NOMO-1 (cell line): Measurements from ENCODE around the gene ARHGAP15.
A peak's percentile ranks its signal among the peaks of the same experiment; 100 is the strongest.

Source experiments
- DNase-seq, 2 experiments: peaks; one replicate each; lab custom pipeline; 2025; ENCODE audit not compliant: unreplicated experiment in 2 of 2; lab: John Stamatoyannopoulos, UW

ARHGAP15 gene

DNA sequence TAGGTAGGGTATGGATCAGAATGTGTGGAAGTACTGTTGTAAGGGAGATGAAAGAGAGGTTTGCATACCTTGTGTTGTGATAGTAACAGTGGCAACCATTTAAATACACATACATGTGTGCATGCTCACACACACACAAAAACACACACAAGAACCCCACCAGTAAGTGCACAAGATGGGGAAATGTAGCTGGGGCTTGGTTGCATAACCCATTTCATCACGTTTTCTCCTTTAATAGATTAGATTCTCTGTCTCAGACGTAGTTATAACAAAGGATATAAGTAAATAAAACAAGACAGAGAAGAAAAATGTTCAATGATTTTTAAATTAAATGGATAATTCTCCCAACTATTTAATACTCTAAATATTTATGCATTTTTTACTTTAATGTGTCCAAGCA lies 13.4 kb downstream of the ARHGAP15 start:
- peak; percentile 46 to 58 for DNase-seq

DNA sequence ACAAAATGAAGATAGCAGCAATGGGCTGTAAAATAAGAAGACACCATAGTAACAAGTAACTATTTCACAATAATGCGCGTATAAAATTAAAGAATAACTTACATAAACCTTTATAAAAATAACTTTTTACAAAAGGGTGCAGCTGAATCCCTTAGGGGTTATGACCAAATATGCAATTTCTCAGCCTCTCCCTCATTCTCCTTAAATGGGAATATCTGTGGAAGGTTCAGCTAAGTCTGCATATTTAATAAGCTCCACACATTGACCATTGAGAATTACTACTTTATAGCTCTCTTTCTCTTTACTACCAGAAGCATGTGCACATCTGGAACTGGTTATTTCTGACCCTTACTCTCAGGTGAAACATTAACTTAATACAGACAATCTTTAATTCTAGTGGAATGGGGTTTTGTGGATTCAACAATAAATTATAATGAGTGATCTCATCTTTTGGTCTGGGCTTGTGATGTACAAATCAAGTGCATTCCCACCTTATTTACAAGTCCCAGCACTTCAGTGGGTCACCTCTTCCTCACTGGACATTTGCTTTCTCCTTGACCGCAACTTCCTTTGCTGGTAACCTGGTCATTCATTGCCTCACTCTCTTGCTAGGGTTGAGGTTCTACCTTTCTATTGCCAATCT lies 15.7 kb downstream of the ARHGAP15 start:
- DNase-seq = no peak

GRCh38 chr2:143146366-143146765 lies 17.1 kb downstream of the ARHGAP15 start:
- no peak for DNase-seq

DNA sequence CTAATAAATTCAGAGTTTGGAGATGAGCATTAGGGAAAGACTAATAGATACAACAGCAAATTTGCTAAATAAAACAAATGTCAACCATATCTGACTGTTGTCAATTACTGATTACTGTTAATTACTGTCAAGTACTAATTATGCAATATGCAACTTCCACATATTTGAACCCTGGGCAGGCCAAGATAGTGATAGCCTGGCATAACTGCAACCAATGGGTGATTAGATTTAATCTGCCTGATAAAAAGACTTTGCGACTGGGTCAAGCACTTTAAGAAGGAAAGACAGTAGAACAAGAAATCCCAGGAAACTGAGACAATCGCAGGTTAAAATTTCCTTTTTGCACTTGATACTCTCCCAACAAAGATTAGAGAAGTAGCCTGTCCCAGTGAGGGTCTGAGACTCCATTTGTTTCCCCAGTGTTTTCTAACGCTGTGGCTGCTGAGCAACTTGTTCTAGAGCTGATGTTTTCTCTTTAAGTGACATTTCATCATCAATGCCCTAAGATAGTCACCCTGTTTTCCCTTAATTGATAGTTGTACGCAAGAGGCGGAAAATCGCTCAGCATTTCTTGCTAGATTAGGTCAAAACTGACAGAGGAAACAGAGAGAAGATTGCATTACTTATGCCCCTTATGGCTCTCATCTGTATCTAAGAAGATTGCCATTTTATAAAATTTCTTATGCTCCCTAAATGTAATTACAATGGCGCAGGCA lies 17.8 kb downstream of the ARHGAP15 start:
- DNase-seq = peak; percentile 36 to 70

DNA sequence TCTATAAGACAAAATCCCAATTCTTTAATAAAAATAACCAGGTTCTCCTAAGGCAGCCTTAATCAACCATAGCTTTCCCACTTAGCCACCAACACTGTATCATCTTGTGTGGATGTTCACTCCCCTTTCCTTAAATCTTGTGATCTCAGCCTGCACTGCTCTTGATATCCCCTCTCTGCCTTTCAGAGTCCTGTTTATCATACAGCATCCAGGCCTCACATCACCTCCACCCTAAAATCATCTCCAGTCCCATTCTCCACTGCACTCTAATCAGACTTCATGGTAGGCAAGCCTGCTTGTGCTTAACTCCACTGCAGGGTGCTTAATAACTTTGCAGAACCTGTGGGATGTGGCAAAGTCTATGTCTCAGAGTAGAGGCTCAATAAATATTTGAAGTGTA lies 18.8 kb downstream of the ARHGAP15 start:
- no peak for DNase-seq

- DNase-seq = peak in 1 of 2 experiments; percentile 32
Observed at GRCh38 chr2:143148757-143149156, 19.5 kb downstream of the ARHGAP15 start.

DNA sequence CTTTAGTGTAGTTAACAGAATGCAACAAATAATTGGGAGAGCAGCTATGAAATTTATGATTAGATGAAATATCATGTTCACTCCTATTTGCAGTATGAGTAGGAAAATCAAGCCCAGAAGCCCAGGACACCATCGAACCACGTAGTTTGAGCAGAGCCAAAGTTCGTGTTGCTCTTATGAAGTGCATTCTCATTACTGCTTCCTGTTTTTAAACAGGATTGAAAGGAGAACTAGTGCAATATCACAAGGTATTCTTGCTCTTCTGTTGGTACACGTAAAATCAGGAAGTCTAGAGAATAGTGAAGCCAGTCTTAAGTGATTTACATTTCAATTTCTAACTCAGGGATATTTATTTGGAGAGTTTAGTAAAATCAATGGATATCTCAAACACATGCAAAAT lies 21.1 kb downstream of the ARHGAP15 start:
- DNase-seq = peak in 1 of 2 experiments; percentile 96

DNA sequence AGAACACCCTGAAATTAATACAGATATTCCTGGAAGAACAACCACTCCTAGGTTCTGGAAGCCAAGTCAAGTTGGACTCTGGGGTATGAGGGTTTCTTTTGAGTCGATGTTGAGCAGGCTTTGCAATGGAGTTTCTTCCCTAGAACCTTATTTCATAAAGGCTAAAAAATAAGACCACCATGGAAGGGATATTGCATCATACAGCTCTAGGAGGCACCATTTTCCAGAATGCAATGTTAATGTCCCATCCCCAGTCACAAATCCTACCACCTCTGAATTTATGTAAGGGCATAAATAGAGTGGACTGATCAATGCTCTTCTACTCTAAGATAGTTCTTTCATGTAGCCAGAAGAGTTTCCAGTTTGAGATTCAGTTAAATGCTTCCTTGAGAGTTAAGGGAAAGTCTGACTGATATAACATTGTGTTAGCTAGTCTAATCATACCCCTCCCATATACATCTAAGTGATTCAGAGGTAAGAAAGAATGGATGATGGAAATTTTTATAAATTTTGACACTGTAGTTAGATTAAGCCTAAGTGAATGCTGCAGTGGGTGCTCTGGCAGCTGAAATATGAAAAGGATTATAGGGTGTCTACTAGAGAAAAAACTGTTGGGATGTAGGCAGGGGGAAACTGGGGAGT lies 22.0 kb downstream of the ARHGAP15 start:
- no peak for DNase-seq

GRCh38 chr2:143152219-143152618 lies 23.0 kb downstream of the ARHGAP15 start:
- DNase-seq = no peak

GRCh38 chr2:143152637-143153036 lies 23.4 kb downstream of the ARHGAP15 start:
- peak in 1 of 2 experiments; percentile 49 for DNase-seq

GRCh38 chr2:143155661-143156060 lies 26.4 kb downstream of the ARHGAP15 start:
- DNase-seq = no peak

GRCh38 chr2:143157001-143157400 lies 27.8 kb downstream of the ARHGAP15 start:
- DNase-seq = no peak

GRCh38 chr2:143157418-143157817 lies 28.2 kb downstream of the ARHGAP15 start:
- DNase-seq = no peak

- no peak for DNase-seq
Observed at GRCh38 chr2:143158098-143158497, 28.9 kb downstream of the ARHGAP15 start.

DNA sequence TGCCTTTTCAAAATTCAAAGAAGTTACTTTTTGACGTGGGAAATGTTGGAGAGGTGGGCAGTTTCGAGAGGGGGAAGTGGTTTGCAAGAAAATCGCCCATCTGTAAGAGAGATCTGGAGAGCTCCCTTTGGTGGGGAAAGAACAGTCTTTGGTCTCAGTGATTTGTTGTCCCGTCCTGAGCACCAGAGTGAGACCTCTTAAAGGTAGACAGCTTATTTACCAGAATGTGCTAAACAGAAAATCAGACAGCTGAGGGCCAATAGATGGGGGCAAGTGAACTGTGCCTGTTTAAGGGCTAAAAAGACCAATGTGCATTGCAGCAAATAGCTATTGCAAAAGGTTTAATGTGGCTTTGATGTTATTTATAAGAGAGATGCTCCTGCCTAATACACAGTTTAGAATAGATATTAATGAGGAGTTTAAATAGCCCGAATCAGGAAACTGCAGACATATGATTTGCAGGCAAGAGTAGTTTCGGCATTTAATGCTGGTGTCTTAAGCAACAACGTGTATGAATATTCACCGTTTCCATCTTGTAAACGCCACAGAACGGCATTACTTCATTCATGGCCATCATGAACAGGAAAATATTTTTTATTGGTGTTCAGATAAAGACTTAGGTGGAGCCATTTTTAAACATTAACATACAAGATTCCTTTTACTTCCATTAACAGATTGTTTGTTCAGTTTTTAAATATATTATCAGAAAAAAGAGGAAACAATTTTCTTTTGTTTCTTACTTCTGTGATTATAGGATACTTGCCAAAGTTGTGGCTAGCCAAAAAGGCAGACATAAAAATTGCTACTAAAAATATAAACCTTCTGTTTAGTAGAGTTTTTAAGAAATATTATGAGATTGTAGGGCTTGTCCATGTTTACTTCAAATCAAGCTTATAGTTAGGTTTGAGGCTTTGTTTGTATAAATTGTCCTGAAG lies 29.6 kb downstream of the ARHGAP15 start:
- DNase-seq = peak in 1 of 2 experiments; percentile 66

DNA sequence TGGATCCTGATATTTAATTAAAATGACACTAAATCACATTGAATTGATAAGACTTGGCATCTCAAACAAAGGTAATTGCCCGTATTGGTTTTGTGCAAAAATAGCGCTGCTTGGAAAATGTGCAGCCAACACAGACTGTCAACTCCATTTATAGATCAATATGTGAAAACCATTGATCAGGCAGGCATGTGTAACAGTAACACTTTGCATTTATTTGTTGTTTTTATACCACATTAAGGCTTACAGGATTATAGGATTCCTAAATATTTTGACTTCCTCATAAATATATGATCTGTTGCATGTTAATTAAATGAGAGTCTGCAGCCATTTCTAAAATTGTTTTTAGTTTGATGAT lies 30.2 kb downstream of the ARHGAP15 start:
- no peak for DNase-seq

DNA sequence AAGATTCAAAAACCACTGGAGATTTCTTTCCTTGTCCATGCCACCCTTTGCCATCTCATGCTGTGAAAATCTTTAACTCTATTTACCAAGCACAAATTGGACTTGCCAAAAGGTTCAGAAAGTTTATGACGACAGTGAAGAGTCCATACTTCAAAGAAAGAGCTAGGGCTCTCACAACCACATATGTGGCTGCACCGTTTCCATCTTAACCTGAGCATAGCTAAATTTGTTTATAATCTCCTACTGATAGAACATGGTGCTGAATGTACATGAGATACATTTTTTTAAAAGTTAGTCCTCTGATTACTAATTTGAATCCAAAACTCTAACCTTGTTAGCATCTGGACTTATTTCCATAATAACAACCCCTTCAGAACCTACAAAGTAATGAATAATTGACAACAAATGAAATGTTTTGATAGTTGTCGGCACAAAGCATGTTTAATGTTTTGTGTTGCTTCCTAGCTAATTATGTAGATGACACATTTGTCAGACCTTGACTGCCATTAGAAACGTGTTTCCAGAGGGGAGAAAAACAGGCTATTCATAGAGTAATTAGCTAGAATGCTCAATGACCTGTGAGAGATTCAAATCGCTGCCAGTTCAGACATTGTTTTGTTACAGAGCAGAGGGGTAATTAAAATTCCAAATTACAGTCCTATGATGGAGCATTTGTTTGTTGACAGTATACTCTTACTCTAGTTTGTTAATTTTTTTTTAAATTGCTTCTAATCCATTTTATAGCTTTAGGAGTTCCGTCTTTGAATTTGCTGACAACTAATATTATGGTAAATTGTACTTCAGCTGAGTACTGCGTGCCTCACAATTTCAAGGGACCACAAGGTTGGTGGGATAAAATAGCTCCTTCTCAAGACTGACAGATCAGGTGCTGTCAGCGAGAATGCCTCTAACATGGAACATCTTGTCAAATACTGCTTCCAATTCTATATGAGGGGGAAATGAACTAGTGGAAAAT lies 31.8 kb downstream of the ARHGAP15 start:
- DNase-seq = no peak

DNA sequence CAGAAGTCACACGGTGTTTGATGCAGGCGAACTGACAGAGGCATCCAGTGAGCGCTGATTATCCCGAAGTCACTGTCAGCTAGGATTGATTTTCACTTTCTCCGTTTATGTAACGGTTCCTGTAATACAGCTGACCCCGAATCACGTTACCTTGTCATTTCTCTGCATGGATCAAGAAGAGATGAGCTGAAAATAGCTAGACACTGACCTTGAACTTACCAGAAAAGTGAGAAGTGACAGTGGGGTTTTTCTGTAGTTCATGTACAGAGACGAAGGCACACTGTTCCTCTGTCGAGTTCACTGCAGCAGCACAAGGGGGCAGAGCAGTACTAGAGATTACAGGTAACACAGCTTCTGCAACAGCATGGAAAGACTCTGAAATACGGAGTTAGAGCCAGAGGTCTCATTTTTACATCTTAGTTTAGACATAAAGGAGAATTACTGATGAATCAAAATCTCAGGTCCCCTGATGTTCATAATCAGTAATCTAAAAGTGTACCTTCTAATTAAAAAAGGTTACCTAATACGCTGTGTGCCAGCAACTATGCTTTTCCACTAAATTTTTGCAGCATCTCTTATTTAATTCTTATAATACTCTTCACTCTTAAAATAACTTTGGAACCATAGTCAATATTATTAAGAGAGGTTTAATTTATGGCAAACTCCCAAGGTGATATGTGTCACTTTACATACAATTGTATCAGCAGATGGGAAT lies 33.1 kb downstream of the ARHGAP15 start:
- no peak for DNase-seq

DNA sequence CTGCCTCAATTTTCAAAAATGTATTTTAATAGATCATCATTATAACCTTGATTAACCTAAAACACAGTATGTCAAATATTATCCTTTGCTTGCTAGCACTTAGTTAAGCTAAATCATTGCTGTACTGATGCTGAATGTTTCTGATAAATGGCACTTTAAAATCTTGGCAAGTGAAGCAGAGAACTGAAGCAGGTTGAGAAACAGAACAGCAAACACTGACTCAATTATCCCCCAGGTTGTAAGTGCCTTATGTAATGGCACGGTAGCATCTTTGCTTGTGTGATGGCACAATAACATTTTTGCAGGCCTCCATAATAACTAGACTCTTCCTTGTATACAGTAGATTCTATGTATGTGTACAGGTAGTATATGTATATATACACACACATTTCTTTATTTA lies 33.8 kb downstream of the ARHGAP15 start:
- no peak for DNase-seq
